ENCODE measurements around the gene GABRA5.
"Not testable (repeated sequence)": the region's sequence is repeated elsewhere in the genome, so short reads cannot be mapped to it uniquely, and the experiment has no call there.

GABRA5 gene

GRCh38 chr15:26866298-26867199 lies at the start of gene GABRA5:
TSS of gene GABRA5 (plus strand) at chr15:26867062. CDS start at chr15:26869249, 2,187 bp downstream.
- DNase-seq (ENCODE audit: low read depth), result no peak

DNA sequence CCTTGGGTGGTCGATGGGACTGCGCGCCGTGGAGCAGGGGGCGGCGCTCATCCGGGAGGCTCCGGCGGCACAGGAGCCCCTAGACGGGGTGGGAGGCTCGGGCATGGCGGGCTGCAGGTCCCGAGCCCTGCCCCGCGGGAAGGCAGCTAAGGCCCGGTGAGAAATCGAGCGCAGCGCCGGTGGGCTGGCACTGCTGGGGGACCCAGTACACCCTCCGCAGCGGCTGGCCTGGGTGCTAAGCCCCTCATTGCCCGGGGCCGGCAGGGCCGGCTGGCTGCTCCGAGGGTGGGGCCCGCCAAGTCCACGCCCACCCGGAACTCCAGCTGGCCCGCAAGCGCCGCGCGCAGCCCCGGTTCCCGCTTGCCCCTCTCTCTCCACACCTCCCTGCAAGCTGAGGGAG lies 35.7 kb upstream of the GABRA5 start:
- not testable (repeated sequence) for DNase-seq (ENCODE audit: low read depth)

DNA sequence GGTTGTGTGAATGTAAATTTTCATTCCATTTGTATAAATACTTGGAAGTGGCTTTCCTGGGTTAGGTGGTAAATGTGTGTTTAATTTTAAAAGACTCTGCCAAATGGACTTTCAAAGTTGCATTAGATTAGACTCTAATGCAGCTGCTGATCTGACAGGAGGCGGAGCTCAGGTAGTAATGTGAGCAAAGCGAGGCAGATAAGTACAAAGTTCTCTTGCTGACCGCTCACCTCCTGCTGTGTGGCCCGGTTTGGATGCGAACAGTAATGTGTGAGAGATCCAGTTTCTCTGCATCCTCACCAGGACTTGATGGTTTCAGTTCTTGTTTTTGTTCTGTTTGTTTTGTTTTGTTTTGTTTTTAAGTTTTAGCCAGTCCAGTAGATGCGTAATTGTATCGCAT lies 34.9 kb upstream of the GABRA5 start:
- no peak for DNase-seq (ENCODE audit: low read depth)

- no peak for DNase-seq (ENCODE audit: low read depth)
Measured at GRCh38 chr15:26838742-26839460, 28.0 kb upstream of the GABRA5 start.

DNA sequence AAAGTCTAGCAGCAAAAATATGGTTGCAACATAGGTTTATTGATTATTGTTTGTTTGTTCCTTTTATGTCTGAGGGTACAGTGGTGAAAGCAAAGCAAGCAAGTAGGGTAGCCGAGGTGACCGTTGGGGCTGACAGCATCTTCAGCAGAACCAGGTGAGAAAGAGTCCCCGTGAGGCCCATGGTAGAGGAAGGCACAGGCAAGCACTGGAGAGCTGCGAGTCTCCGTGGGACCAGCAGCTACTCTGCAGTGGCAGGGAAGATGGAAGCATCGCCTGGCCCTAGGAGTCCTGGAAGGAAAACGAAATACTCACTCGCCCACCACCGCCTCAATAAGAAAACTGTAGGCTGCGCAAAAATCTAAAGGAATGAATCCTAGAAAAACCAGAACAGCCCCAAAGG lies 25.3 kb upstream of the GABRA5 start:
- DNase-seq (ENCODE audit: low read depth), result no peak

DNA sequence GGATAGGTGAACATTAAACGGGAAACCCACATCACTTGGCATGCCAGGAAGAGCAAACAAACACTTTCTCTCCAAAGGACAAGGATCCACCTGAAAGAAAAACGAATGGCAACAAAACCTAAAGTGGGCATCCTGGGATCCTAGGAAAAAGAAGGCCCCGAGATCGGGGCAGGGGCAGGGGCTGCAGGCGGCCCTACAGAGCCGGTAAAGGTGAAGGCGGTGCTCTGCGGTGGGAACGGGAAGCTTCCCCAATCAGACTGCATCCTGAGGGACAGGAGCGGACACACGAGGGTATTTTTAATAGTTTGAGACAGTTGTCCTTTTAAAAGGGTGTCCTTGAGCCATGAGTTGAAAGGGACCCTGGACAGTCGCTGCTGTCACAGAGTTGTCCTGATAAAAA lies 24.9 kb upstream of the GABRA5 start:
- no peak for DNase-seq (ENCODE audit: low read depth)

DNA sequence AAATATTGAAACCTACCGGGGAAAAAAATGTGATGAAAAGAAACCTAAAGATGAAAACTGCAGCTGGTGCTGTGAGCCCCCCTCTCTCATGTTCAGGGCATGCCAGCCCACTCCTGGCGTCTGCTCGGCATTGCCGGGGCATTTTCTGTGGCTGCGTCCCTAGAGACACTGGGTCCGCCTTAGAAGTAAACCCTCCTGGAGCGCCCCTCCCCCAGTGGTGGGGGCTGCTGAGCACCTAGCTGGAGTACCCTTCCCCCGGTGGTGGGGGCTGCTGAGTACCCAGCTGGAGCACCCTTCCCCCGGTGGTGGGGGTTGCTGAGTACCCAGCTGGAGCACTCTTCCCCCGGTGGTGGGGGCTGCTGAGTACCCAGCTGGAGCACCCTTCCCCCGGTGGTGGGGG lies 24.5 kb upstream of the GABRA5 start:
- no peak for DNase-seq (ENCODE audit: low read depth)

GRCh38 chr15:26844901-26845300 lies 22.0 kb upstream of the GABRA5 start:
- no peak for DNase-seq (ENCODE audit: low read depth)

GRCh38 chr15:26848498-26848897 lies 18.4 kb upstream of the GABRA5 start:
- no peak for DNase-seq (ENCODE audit: low read depth)

DNA sequence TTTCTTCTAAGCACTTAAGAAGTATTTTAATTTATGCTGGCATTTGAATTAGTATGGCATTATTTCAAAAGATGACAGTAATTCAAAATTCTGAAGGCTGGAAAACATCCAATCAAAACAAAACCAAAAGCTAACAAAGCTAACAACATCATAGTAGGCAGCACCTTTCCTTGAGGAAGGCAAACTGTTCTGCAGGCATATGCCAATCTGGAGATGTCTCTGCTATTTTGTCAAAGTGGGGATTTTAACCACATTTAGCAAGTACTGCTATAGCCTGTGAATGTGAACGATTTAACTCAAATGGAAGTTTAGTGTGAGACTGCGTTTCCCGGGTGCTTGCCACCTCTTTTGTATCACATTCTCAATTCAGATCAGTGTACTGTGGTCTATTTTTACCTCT lies 16.7 kb upstream of the GABRA5 start:
- no peak for DNase-seq (ENCODE audit: low read depth)

DNA sequence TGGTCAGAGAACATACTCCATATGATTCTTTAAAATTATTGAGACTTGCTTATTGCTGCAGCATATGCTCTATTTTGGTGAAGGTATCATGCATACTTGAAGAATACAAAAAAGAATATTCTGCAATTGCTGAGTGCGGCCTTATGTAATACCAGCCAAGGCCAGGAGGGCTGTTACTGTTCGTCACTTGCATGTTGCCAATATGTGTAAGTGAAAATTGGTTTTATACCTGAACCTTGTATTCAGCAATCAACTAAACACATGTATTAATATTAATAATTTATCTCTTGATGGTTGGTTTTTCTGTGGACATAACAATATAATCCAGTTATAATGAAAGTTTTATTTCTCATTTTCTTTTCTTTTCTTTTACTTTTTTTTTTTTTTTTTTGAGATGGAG lies 13.9 kb upstream of the GABRA5 start:
- no peak for DNase-seq (ENCODE audit: low read depth)

DNA sequence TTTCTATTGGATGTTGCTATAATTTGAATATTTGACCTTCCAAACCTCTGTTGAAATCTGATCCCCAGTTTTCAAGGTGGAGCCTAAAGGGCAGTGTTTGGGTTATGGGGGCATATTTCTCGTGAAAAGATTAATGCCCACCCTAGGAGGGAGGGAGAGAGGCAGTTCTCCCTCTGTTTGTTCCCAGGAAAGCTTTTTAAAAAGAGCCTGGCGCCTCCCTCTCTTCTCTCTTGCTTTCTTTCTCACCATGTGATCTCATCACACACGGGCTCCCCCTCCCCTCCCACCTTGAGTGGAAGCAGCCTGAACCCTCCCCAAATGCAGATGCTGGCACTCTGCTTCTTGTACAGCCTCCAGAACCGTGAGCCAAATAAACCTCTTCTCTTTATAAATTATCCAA lies 12.4 kb upstream of the GABRA5 start:
- no peak for DNase-seq (ENCODE audit: low read depth)

GRCh38 chr15:26864664-26865191 lies 2.1 kb upstream of the GABRA5 start:
- DNase-seq (ENCODE audit: low read depth), result no peak

GRCh38 chr15:26867200-26868007 lies 542 bp downstream of the GABRA5 start:
- DNase-seq (ENCODE audit: low read depth), result no peak

DNA sequence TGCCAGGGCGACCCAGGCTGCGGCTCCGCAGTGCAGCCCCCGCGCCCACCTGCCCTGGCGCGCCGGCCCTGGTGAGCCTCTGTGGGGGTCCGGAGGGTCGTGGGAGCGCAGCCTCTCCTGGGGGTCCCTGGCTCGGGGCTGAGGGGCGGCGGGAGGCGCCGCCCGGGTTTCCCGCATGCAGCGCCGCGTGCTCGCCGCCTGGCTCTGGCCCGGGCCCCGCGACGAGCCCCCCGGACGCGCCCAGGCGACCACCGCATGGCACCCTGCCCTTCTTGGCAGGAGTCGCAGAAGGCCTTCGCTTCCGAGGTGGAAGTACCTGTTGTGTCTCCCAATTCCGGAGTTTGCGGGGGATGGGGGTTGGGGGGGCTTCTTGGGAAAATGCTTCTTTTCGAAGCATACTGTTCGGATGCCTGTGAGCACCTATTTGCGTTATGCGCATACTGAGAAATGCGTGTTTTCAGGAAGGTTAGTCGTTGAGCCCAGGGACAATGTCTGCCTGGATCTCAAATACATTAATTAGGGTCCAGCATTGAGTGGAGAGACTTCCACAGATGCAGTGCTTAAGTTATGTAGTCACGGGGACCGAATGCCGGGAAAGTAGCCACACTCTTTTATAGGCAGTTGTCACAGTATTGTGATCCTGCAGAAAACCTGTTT lies 1.3 kb downstream of the GABRA5 start:
- DNase-seq (ENCODE audit: low read depth), result no peak

DNA sequence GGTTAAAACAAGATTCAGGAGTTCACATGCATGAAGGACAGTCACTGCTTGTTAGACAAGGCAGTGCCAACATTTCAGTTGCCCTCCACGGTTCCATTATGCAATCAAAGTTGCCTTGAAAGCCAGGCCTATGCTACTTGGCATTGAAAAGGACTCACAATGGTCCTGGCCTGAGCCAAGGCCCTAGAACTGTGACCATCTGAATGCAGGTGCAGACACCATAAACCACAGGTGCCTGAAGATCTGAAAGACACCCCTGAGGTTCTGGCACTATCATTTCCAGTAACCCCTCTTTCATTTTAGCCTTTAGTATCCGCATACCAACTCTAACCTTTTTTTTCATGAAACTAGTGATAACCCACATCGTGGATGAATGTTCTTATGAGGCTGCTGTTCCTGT lies 2.8 kb downstream of the GABRA5 start:
- no peak for DNase-seq (ENCODE audit: low read depth)

DNA sequence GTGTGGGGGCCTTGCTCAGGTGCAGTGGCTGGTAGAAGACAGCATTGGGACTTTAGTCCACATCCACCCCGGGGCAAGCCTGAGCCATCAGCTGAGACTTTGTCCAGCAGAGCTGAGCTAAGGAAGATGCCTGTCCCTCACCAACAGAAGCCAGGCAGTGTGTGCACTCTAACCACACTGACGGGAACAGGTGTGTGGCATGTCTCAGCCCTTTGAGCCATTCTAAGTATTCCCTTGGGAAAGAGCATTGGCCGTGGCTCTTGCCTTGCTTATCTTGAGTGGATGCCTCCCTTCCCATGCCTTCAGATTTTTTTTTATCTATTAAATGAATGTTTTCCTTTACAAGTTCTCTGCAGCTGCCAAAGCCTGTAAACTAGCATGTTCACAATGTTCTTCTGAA lies 3.5 kb downstream of the GABRA5 start:
- no peak for DNase-seq (ENCODE audit: low read depth)

DNA sequence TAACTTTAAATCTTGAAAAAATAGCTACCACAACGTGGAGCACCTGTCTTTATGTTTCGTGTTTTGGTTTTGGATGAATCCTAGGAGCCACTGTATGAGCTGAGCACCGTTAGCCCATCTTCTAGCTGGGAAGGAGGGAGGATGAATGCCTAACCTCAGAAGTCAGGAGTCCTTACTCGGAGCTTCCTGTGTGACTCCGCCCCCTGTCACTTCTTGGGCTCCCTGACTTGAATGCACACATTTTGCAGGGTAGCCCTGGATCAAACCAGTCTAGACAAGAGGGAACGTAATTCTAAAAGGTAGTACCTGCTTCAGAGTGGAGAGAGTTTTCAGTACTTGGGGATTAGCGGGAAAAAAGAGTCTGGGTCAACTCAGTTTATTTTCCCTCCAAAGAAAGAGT lies 5.3 kb downstream of the GABRA5 start:
- no peak for DNase-seq (ENCODE audit: low read depth)

- DNase-seq (ENCODE audit: low read depth), result no peak
Measured at GRCh38 chr15:26873846-26874245, 7.0 kb downstream of the GABRA5 start.

- no peak for DNase-seq (ENCODE audit: low read depth)
Measured at GRCh38 chr15:26874774-26875475, 8.1 kb downstream of the GABRA5 start.

DNA sequence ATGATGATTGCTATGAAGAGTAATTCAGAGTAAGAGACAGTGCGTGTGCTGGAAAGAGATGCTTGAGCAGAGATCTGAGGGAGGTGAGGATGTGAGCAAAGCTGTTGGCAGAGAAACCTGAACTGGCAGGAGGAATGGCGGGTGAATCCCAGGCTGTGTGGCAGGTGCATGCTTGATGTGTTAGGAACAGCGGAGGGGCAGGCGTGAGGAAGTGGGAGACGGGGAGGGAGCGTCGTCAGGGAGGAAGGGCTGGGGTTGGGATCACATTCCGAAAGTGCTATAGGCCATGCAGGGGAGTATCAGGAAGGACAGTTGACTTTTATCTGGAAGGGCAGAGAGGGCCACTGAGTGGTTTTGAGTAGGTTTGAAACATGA lies 8.6 kb downstream of the GABRA5 start:
- no peak for DNase-seq (ENCODE audit: low read depth)
